Measurements from ENCODE around the gene SCYGR5.

- no peak for TF ChIP-seq CTCF (IDR thresholded peaks at IDR 0.05)
- no peak for TF ChIP-seq POLR2A (IDR thresholded peaks at IDR 0.05)
Measured at GRCh38 chr2:227684258-227684657, 17.7 kb downstream of the SCYGR5 start.

Measured in right lobe of liver (tissue), 4 donors.